ENCODE data around the gene COPS9.

DNA sequence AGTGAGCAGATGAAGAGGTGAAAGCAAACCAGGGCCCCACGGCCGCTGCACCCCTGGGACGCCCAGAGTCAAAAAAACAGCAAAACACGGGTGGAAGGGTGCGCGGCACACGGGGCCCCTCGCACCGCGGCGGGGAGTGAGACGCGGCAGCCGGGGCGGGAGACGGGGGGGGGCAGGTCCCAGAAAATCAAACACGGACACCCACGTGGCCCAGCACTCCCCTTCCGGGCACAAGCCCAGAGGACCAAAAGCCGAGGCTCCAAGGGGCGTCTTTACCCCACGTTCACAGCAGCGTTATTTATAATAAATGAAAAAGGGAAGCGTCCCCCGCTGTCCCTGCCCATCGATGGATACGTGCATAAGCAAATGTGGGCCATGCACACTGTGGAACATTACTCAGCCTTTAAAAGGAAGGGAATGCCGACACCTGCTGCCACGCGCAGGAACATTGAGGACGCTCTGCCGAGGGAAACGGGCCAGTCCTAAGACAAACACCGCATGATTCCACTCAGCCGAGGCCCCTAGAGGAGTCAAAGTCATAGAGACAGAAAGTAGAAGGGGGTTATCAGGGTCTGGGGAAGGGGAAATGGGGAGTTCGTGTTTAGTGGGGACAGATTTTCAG, 677 bp upstream of the COPS9 start:
- TF ChIP-seq, protein P1, sequence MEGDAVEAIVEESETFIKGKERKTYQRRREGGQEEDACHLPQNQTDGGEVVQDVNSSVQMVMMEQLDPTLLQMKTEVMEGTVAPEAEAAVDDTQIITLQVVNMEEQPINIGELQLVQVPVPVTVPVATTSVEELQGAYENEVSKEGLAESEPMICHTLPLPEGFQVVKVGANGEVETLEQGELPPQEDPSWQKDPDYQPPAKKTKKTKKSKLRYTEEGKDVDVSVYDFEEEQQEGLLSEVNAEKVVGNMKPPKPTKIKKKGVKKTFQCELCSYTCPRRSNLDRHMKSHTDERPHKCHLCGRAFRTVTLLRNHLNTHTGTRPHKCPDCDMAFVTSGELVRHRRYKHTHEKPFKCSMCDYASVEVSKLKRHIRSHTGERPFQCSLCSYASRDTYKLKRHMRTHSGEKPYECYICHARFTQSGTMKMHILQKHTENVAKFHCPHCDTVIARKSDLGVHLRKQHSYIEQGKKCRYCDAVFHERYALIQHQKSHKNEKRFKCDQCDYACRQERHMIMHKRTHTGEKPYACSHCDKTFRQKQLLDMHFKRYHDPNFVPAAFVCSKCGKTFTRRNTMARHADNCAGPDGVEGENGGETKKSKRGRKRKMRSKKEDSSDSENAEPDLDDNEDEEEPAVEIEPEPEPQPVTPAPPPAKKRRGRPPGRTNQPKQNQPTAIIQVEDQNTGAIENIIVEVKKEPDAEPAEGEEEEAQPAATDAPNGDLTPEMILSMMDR (conservative IDR thresholded peaks at IDR 0.05 in 1 of 2, IDR thresholded peaks at IDR 0.05 in 1 of 2; ENCODE audit: extremely low read depth in 1 of 2, insufficient read depth in 1 of 2, low read depth in 1 of 2, low read length in 2 of 2) = no peak
- no peak for TF ChIP-seq EZH2 (IDR thresholded peaks at IDR 0.05; ENCODE audit: borderline replicate concordance, low read length)
